ENCODE data around the gene TTC34. TPM values are rescaled to one million over a fixed set of nuclear protein-coding genes. Genes with fewer than 3 reads are reported as not detected.

Gene TTC34
- total RNA-seq, 6 experiments from 2014 or later, result 0.06 to 0.23 (median 0.18) TPM; not detected in 1

GRCh38 chr1:2642560-2643413 lies 158.7 kb downstream of the TTC34 start:
- peak; percentile 81 to 96 (median 92) for ATAC-seq
- intact Hi-C loops (cut with DNase I), result loop anchor here (10.0 kb wide), 2 partner anchors 78 to 88 kb away; partner anchors contain the start of gene TNFRSF14 (in 1 of the 2)
- H3K27me3 ChIP-seq, result no peaks in the 10 kb centered on the region
- DNase-seq, result peak; percentile 89 to 92 (median 91)
- peaks cover 0 to 7% (median 0%) of the 10 kb centered on the region in 4 donors for H3K4me1 ChIP-seq
- H3K27ac ChIP-seq, result peak overlapping the region; percentile 72 to 86 (median 78)
- WGBS (ENCODE audit: insufficient coverage, low coverage, low lambda C conversion rate, missing lambda C conversion rate), result under 1% methylated on average over 36 of the region's 84 CpGs
- H3K4me3 ChIP-seq, result peak overlapping the region; percentile 83 to 96 (median 93)
- no peaks in the 10 kb centered on the region for H3K36me3 ChIP-seq
- H3K9me3 ChIP-seq, result peaks cover 0 to 6% (median 0%) of the 10 kb centered on the region in 4 donors
- peak; percentile 72 for TF ChIP-seq POLR2A (IDR thresholded peaks at IDR 0.05)
- no peak for TF ChIP-seq CTCF (IDR thresholded peaks at IDR 0.05)

DNA sequence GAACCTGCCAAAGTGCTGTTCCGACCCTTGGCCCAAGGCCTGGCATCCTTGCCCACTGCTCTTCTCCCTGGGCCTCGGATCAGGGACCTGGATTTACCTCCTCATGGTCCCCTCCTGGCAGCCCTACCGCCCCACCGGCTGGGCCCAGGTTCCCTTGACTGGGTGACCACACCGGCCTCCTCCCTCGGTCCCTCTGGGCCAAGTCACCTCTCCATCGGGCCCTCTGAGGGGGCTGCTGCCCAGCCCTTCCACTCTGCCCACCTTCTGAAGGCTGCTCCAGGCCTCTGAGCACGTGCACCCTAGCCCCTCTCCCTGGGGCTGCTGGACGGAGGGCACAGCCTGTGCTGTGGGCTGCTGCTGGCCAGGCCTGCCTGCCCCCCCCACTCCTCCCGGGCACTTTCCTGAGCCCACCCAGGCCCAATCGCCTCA lies 159.3 kb downstream of the TTC34 start:
- DNase-seq (peak in 1 of 3 donors; percentile 39), ATAC-seq (peak in 1 of 4 donors; percentile 2)
- Histone ChIP-seq H3K4me1 (peaks cover 0 to 7% (median 0%) of the 10 kb centered on the region in 4 donors), H3K27me3 (no peaks in the 10 kb centered on the region), H3K27ac (peak overlapping the region in 2 of 3 donors; percentile 72 to 78), H3K36me3 (no peaks in the 10 kb centered on the region), H3K9me3 (peaks cover 0 to 6% (median 0%) of the 10 kb centered on the region in 4 donors), H3K4me3 (peak overlapping the region; percentile 83 to 96 (median 93))
- 65% methylated on average over 4 of the region's 11 CpGs for WGBS (ENCODE audit: insufficient coverage, low coverage, low lambda C conversion rate, missing lambda C conversion rate)
- TF ChIP-seq CTCF (IDR thresholded peaks at IDR 0.05), result no peak
- TF ChIP-seq POLR2A (IDR thresholded peaks at IDR 0.05), result no peak
- intact Hi-C loops (cut with DNase I), result loop anchor here (10.0 kb wide), 2 partner anchors 77 to 87 kb away; partner anchors contain the start of gene TNFRSF14 (in 1 of the 2)

- Histone ChIP-seq H3K4me3 (peak overlapping the region; percentile 83 to 96 (median 93)), H3K9me3 (peaks cover 0 to 7% (median 0%) of the 10 kb centered on the region in 4 donors)
Observed at GRCh38 chr1:2641381-2642130, 159.9 kb downstream of the TTC34 start.

More at GRCh38 chr1:2641381-2642130, 159.9 kb downstream of the TTC34 start:
- Histone ChIP-seq H3K4me1 (peaks cover 0 to 7% (median 0%) of the 10 kb centered on the region in 4 donors), H3K36me3 (no peaks in the 10 kb centered on the region), H3K27me3 (no peaks in the 10 kb centered on the region), H3K27ac (no peak overlapping the region)
- intact Hi-C loops (cut with DNase I), result loop anchor here (10.0 kb wide), 2 partner anchors 77 to 87 kb away; partner anchors contain the start of gene TNFRSF14 (in 1 of the 2)
- ATAC-seq (no peak), DNase-seq (peak in 2 of 3 donors; percentile 24 to 43)
- TF ChIP-seq CTCF (IDR thresholded peaks at IDR 0.05), result no peak
- no CpG with 5 or more reads among the region's 34 CpGs for WGBS (ENCODE audit: insufficient coverage, low coverage, low lambda C conversion rate, missing lambda C conversion rate)
